Kidney glomerular epithelial cell (primary cell): ENCODE results near the gene SRP68.
"Not testable (repeated sequence)": the region's sequence is repeated elsewhere in the genome, so short reads cannot be mapped to it uniquely, and the experiment has no call there.

ENCODE experiments used
- DNase-seq: peaks from one replicate; lab custom pipeline; 2025; lab: John Stamatoyannopoulos, UW

SRP68 gene

DNA sequence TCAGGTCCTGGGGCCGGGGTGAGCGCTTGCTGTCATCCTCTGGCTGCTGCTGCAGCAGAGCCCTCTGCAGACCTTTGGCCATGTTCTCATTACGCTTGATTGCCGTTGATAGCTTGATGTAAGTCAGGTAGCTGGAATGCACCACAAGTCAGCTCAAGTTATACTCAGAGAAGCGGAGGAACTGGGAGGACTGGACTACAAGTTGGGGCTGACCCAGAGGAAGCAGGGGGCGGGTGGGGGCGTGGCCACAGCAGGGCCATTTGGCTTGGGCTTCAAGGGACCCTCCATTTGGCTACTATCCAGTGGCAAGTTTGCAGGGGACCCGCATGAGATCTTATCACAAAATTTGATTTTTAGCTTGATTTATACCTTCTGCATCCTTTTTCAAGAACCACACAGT, 26.3 kb downstream of the SRP68 start:
- DNase-seq: no peak

DNA sequence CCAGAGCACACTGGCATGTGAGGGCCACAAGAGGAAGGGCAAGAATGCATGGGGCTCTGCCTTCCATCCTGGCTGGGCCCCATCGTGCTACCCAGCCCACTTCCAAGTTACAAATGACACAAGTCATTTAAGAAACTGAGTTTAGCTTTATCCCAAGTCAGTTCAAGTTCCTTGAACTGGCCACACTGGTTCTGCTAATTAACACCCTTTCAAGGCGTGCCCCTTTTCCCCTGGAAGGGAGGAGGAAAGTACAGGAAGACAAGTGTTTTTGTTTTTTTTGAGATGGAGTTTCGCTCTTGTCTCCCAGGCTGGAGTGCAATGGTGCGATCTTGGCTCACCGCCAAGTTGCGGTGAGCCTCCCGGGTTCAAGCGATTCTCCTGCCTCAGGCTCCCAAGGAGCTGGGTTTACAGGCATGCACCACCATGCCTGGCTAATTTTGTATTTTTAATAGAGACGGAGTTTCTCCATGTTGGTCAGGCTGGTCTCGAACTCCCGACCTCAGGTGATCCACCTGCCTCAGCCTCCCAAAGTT, 27.8 kb downstream of the SRP68 start:
- DNase-seq: not testable (repeated sequence)

GRCh38 chr17:76042868-76043267, 29.4 kb downstream of the SRP68 start:
- DNase-seq: not testable (repeated sequence)

DNA sequence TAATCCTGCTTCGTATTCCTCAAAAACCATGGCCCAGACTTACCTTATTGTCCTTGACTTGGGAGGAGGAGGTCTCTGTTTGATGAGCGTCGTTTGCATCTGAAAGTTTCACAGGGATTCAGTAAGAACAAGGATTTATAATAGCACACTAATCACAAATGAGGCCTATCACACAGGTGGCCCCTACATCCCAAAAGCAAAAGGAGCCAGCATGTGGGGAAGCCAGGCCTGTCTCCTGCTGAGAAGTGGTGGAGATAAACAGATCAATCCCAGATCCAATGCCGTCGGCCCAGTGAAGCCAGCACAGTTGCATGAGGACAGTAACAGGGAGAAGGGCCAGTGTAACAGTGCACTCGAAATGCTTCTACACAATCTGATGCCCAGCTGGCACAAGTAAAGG, 31.9 kb downstream of the SRP68 start:
- DNase-seq: no peak

DNA sequence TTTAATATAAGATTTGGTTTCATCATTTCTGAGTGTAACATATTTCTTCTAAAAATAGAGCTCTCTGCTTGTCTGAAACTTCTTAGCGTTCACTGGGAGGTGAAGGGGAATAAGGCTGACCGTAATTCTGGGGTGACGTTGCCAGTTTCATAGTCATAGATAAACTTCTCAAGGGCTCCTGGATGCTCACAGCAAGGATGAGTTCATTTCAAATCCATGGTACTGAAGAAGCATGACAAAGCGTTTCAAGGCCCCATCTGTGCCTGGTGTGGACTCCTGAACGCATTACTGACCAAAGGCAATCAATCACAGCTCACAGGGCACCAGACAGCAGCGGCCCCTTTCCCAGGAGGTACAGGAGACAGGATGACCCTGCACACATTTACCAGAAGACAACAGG, 33.2 kb downstream of the SRP68 start:
- no peak for DNase-seq

- DNase-seq: no peak
Observed at GRCh38 chr17:76038050-76038449, 34.3 kb downstream of the SRP68 start.

DNA sequence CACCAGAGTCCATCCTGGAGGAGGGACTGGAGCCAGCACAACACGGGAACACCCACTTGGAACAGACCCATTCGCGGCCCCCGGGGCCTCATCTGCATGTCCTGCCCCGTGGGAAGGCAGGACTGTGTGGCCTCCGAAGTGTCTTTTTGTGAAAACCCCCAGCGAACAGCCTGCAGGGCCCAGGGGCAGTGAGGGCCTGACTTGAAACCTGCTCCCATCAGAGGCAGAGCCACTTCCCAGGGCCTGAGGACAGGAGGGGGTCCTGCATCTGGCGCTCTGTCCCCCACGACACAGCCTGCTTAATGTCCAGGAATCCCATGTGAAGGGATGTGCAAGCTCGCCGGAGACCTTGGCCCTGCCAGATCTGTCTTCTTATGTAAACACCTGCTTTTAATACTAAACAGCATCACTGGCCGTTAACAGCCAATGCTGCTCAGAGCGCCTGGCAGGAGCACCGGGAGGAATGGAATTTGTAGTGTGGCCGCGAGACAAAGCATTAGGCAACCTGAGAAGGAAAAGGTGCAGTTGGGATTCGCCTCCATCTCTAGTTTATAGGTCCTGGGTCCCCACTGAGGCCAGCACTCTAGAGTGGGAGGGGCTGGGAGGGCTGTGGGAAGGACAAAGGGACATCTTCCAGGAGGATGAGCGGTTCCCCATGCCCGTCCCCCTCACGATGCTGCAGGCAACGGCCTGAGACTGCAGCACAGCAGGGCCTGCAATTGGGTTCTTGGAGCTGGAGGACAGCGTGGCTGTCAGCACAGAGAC, 35.6 kb downstream of the SRP68 start:
- no peak for DNase-seq

DNA sequence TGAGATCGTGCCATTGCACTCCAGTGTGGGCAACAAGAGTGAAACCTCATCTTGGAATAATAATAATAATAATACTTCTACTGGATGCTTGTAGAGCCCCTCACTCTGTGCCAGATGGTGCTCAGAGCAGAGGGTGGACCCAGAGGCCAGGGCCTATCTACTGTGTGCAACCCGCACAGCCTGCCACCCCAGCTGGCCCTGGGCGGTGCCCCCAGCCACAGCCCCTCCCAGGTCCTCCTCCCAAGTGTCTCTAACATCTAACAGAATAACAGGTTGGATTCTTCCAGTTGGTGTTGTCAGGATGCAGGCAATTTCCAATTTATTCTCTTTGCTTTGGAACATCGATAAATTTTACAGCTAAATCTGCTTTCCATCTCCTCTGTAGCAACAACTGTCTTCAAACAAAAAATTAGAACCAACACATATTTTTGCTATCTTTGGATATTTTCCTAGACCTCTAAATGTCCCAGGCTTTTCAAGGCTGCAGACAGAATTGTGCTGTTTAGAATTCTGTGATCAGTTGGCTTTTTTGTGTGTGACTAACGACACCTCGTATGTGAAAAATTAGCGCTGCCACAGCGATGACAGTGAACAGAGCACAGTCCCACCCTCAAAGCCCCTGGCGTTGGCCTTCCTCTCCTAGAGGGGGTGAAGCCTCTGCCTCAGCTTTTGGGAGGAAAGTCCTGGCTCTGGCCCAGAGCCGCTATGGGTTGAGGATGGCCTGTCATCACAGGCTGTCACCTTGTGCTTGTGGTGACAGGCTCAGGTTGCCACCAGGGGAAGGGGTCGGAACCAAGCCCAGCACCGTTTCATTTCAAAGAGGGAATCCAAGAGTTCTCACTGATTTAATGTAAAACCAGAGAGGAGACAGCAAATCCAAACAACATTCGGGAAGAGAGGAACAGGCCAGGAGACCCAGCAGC, 37.6 kb downstream of the SRP68 start:
- no peak for DNase-seq

GRCh38 chr17:76033139-76033538, 39.2 kb downstream of the SRP68 start:
- no peak for DNase-seq

DNA sequence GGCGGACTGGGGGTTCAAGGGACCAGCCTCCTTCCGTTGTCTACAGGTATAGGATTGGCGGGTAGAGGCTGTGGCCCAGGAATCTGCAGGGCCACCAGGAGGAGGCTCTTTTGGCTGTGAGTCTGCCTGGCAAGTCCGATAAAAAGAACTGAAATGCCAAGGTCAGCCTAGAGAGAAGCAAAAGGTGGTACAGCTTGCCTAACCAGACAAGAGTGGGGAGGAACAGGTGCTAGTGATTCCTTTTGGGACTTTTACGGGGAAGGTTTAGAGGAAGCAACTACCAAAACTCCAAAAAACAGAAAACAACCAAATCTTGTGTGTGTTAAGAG, 39.6 kb downstream of the SRP68 start:
- DNase-seq: no peak

DNA sequence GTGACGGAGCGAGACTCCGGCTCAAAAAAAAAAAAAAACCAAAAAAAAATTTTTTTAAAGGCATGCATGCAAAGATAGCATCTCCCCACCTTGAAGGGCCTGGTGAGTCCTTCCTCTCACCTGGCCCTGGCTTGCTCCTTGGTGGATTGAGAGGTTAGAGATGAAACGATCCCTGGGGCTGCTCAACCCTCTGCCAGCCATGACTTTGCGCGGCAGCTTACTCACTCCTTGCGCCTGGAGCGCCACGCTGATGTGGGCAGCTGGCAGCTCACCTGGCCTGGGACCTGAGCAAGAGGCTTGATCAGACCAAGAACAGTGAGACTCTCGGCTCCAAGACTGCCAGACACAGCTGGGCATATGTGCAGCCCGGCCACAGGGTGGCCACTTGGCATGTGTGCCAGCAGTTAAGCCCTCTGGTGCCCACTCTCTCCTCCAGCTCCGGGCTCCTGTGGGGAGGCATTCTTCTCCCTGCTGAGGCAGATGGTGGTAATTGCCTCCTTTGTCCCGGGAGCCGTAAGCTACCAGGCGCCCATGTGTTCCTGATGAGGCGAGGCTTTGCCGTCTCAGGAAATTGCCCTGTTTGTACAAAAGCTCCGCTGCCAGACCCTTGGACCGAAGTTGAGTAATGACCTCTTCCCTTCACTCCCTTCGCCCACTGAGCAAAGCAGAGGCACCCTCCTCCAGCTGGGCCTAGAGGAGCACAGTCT, 40.1 kb downstream of the SRP68 start:
- DNase-seq: no peak

DNA sequence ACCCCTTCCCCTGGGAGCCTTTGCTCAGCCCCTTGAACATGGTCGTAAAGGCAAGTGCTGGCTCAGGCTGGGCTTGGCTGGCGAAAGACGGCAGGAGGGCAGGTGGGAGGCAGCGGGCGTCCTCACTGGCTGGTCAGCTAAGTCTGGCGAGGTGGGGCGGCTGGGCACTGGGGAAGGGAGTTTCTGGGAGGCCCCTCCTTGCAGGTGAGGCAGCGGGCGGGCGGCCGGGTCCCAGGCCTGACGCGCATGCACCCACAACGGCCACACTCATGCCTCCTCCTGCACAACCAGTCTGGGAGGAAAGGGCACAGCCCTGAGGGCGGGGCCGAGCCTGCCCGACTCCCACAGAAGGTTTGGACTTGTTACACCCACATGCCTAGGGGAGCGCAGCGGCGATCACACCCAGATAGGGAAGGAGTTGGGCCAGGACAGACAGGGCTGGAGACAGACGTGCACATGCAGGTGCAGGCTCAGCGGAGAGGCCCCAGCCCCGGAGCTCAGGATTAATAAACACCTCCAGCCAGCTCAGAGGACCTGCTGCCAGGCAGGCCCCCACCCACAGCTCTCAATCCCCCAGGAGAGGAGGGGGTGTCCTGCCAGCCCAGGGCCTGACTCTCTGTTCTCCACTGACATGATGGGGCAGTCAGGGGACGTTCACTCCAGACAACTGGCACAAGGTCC, 45.0 kb downstream of the SRP68 start, which contains the start of gene EVPL:
Gene EVPL, minus strand, starts transcription at position 148 of the 681 bp plus-strand sequence. Its CDS starts 108 bp downstream, at position 40.
- DNase-seq: peak; percentile 36

DNA sequence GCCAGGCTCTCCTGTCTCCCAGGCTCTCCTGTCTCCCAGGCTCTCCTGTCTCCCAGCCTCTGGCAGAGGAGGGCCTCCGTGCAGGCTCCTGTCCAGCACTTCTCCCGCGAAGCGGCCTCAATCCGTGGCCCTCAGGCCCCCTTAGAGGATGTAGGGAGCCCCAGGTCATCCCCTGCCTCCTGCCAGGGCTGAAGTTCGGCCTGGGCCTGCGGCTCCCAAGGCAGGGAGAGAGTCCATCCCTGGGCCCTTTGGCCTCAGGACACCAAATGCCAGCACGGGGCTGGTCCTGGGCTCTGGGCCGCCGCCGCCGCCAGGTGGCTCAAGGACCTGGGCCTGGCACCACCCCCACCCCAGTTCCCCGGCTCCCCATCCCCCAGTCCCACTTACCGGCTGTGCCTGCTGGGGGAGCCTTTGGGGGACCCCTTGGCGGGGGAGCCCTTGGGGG, 45.6 kb downstream of the SRP68 start:
- DNase-seq: no peak

- DNase-seq: no peak
Observed at GRCh38 chr17:76025294-76025693, 47.0 kb downstream of the SRP68 start.

DNA sequence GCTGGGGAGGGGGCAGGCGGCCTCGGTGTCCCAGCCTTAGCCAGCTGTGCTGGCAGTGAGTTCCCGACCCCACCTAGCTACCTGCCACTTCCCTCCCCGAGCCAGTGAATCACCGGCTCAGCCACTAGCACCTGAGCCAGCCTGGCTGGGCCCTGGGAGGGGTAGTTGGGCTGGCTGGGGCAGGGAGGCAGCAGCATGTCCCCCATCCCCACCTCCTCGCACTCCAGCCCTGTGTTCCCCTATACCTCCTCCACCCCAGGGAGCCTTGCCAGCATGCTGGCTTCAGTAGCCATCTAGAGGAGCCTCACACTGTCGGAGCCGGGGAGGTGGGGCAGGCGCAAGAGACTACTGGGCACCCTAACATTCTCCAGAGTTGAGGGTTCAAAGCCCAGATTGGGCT, 48.0 kb downstream of the SRP68 start:
- DNase-seq: no peak

DNA sequence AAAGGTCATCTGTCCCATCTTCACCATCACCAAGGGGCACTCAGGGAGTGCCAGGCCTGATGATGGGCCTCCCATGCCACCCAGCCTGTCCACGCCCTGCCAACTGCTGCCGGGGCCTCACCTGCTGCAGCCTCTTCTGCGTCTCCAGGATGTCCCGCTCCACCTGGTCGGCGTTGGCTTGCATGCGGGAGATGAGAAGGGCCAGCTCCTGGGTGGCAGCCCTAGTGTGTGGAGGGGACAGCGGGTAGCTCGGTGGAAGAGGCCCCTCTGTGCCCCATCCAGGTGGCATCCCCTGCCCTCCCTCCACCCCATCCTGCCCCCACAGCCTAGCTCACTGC, 48.4 kb downstream of the SRP68 start:
- no peak for DNase-seq

GRCh38 chr17:76022973-76023899, 49.1 kb downstream of the SRP68 start:
- no peak for DNase-seq

- no peak for DNase-seq
Observed at GRCh38 chr17:76022285-76022684, 50.0 kb downstream of the SRP68 start.

DNA sequence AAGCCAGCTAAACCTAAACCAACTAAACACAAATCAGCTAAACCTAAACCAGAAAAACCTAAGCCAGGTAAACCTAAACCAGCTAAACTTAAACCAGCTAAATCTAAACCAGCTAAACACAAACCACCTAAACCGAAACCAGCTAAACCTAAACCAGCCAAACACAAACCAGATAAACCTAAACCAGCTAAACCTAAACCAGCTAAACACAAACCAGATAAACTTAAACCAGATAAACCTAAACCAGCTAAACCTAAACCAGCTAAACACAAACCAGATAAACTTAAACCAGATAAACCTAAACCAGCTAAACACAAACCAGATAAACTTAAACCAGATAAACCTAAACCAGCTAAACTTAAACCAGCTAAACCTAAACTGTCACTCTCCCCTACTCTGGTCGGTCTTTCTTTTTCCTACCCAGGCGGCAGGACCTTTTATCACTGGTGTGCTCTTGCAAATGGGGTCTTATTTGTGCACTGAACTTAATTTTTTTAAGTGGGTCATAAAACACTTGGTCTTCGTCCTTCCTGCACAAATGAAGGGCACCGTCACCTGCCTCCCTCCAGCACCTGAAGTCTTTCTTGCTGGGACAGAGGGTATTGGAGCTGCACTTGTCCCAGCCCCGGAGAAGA, 52.4 kb downstream of the SRP68 start:
- DNase-seq: no peak

GRCh38 chr17:76018801-76019200, 53.5 kb downstream of the SRP68 start:
- DNase-seq: no peak
